Endothelial cell of umbilical vein (primary cell): Measurements from ENCODE around the gene DCLRE1A. TPM values are rescaled to one million over a fixed set of nuclear protein-coding genes. Genes with fewer than 3 reads are reported as not detected.

Experiments
- BruUV-seq: library from RNA; stranded (reverse); fragments of 400-500 nt; replicated peaks from 2 replicates; lab custom pipeline; 2021; lab: Mats Ljungman, UMichigan
- CTCF ChIA-PET: fragments of 300-600, 350-600 bp; sonication (Branson Sonifier 250); formaldehyde crosslinking; loops from one replicate; lab custom pipeline; 2021; ENCODE audit warnings: antibody characterized with exemption, inconsistent platforms; lab: Charles Lee
- POLR2A ChIA-PET: fragments of 300-600, 350-600 bp; sonication (Branson Sonifier 250); formaldehyde crosslinking; loops from one replicate; lab custom pipeline; 2021; ENCODE audit warnings: antibody characterized with exemption, inconsistent platforms; lab: Charles Lee
- DNase-seq: peaks from one replicate; pipeline ENCODE4 v3.0.0-alpha.2; 2011; ENCODE audit warnings: low read depth, low spot score
- FAIRE-seq: peaks from 2 replicates; lab custom pipeline; 2011; peaks lifted over from hg19 to GRCh38; lab: Jason Lieb, UNC
- H2AFZ ChIP-seq: 2 replicates; pipeline ENCODE4 v1.6.0; 2012; ENCODE audit warnings: low read depth, low read length, control low read depth, inconsistent platforms
- H3K27ac ChIP-seq: 2 replicates; pipeline ENCODE4 v1.5.1; 2011; ENCODE audit warnings: low read depth, mild to moderate bottlenecking, control low read depth, low read length, moderate library complexity; ENCODE audit not compliant: insufficient read depth
- H3K27me3 ChIP-seq, 2 experiments: 2 replicates each; pipeline versions ENCODE4 v1.6.0 to v1.6.1; 2011; ENCODE audit warnings: low read length in 2 of 2, mixed read lengths in 1 of 2; ENCODE audit not compliant: control insufficient read depth in 2 of 2, insufficient read depth in 2 of 2
- H3K36me3 ChIP-seq, 2 experiments: 2 replicates in 1 of 2; 3 replicates in 1 of 2; pipeline ENCODE4 v1.5.1; 2011; ENCODE audit warnings: low read length in 2 of 2, mild to moderate bottlenecking in 1 of 2, moderate library complexity in 1 of 2; ENCODE audit not compliant: control insufficient read depth in 2 of 2, insufficient read depth in 2 of 2; ENCODE audit errors: extremely low read depth in 1 of 2
- H3K4me1 ChIP-seq: 3 replicates; pipeline ENCODE4 v1.5.1; 2011; ENCODE audit warnings: mild to moderate bottlenecking, low read length; ENCODE audit not compliant: control insufficient read depth, insufficient read depth; ENCODE audit errors: extremely low read depth
- H3K4me2 ChIP-seq: 2 replicates; pipeline ENCODE4 v1.6.1; 2011; ENCODE audit warnings: low read length, control low read depth, mixed read lengths; ENCODE audit not compliant: insufficient read depth
- H3K4me3 ChIP-seq, 3 experiments: fragments of 200-600 bp in 1 of 3; sonication (generic), shearing (Covaris generic) in 1 of 3; replicated peaks in 1 of 3; 2 replicates each; pipeline ENCODE4 v1.5.1; 2011 to 2016; ENCODE audit warnings: control low read depth in 3 of 3, low read length in 3 of 3, mild to moderate bottlenecking in 2 of 3, inconsistent platforms in 1 of 3, low read depth in 1 of 3, moderate library complexity in 1 of 3; ENCODE audit not compliant: insufficient read depth in 1 of 3
- H3K79me2 ChIP-seq: 2 replicates; pipeline ENCODE4 v1.6.0; 2012; ENCODE audit warnings: low read length, inconsistent platforms; ENCODE audit not compliant: control insufficient read depth, insufficient read depth
- H3K9ac ChIP-seq: replicated peaks from 2 replicates; pipeline ENCODE3; 2011; ENCODE audit warnings: low read length, control low read depth; ENCODE audit not compliant: insufficient read depth; ENCODE audit errors: extremely low read depth
- H3K9me1 ChIP-seq: replicated peaks from 3 replicates; pipeline ENCODE4 v1.6.0; 2011; ENCODE audit warnings: mild to moderate bottlenecking, low read length; ENCODE audit not compliant: control insufficient read depth, insufficient read depth; ENCODE audit errors: extremely low read depth
- H3K9me3 ChIP-seq: replicated peaks from 2 replicates; pipeline ENCODE4 v1.5.1; 2012; ENCODE audit warnings: low read length, inconsistent platforms; ENCODE audit not compliant: control insufficient read depth, insufficient read depth
- H4K20me1 ChIP-seq: replicated peaks from 2 replicates; pipeline ENCODE3; 2011; ENCODE audit warnings: mild to moderate bottlenecking, low read length; ENCODE audit not compliant: control insufficient read depth, insufficient read depth; ENCODE audit errors: extremely low read depth
- EZH2 ChIP-seq: IDR thresholded peaks from 2 replicates; pipeline ENCODE4 v1.6.1; 2012; ENCODE audit warnings: borderline replicate concordance, low read depth, mild to moderate bottlenecking, moderate library complexity, low read length, inconsistent platforms; ENCODE audit not compliant: severe bottlenecking
- FOS ChIP-seq: IDR thresholded peaks from 2 replicates; pipeline ENCODE4 v1.6.1; 2011; ENCODE audit warnings: mild to moderate bottlenecking, low read length, moderate library complexity, borderline replicate concordance; ENCODE audit not compliant: insufficient read depth
- GATA2 ChIP-seq: IDR thresholded peaks from 2 replicates; pipeline ENCODE4 v1.7.0; 2011; ENCODE audit warnings: low read depth, mild to moderate bottlenecking, moderate library complexity, mixed read lengths, low read length; ENCODE audit not compliant: insufficient read length, insufficient read depth
- JUN ChIP-seq: IDR thresholded peaks from 2 replicates; pipeline ENCODE4 v1.6.1; 2011; ENCODE audit warnings: borderline replicate concordance, low read depth; ENCODE audit not compliant: insufficient read length, insufficient read depth
- MYC ChIP-seq: IDR thresholded peaks from one replicate; pipeline ENCODE4 v1.6.1; 2011; ENCODE audit warnings: mild to moderate bottlenecking, low read depth, low read length
- POLR2A ChIP-seq: IDR thresholded peaks from 2 replicates; pipeline ENCODE4 v1.6.1; 2012; ENCODE audit warnings: low read depth, mild to moderate bottlenecking, control low read depth, low read length
- POLR2AphosphoS5 ChIP-seq: IDR thresholded peaks from 2 replicates; pipeline ENCODE4 v1.6.1; 2012; ENCODE audit warnings: low read depth, mild to moderate bottlenecking, control low read depth, low read length, moderate library complexity; ENCODE audit not compliant: insufficient read depth
- dilution Hi-C: fragments of 300-500 bp; cut with MboI; formaldehyde crosslinking; loops from one replicate; pipeline ENCODE4 v1.15.0; 2019; ENCODE audit warnings: low sequenced_read_pairs; ENCODE audit not compliant: extremely low pct_ligation_motif_present
- intact Hi-C: fragments of 100-400 bp; cut with micrococcal nuclease; formaldehyde crosslinking; loops from one replicate; pipeline ENCODE4 v1.10.0; 2022
- polyA plus RNA-seq, 4 experiments: library from polyadenylated mRNA; depleted of rRNA in 3 of 4; stranded (reverse) in 3 of 4; unstranded in 1 of 4; fragments of >200 nt; gene quantifications; 2 replicates each; pipeline versions ENCODE4 v1.2.1 to v1.2.3, GENCODE V29; 2011 to 2012; ENCODE audit warnings: missing spikeins in 1 of 4
- total RNA-seq: library from RNA; stranded (reverse); gene quantifications from 2 replicates; pipeline ENCODE4 v1.2.3, GENCODE V29; 2021
- TF ChIP-seq, protein P1 (sequence below), 2 donors: IDR thresholded peaks; 1 replicate in 1 of 2; 2 replicates in 1 of 2; pipeline ENCODE4 v1.5.1; 2011; ENCODE audit warnings: low read length in 2 of 2, mild to moderate bottlenecking in 2 of 2, moderate library complexity in 2 of 2, control low read depth in 1 of 2, inconsistent platforms in 1 of 2, low read depth in 1 of 2; ENCODE audit not compliant: insufficient read depth in 1 of 2; ENCODE audit errors: extremely low read depth in 1 of 2
- TF ChIP-seq, protein P2 (sequence below): IDR thresholded peaks from 2 replicates; pipeline ENCODE4 v1.6.1; 2011; ENCODE audit not compliant: insufficient read depth, insufficient read length

Gene DCLRE1A
- total and polyA plus RNA-seq, 2 donors (not counting 3 experiments of a cell fraction or from before 2014, with no cell fraction given) = 3.6 to 6.7 TPM

GRCh38 chr10:113889911-113890310 is 36.0 kb upstream of the DCLRE1A start:
- no peak overlapping the region for H3K27ac ChIP-seq
- ChIA-PET CTCF (no interaction called here), POLR2A (no interaction called here)
- H3K4me2 ChIP-seq = no peak overlapping the region
- FAIRE-seq (no peak), DNase-seq (no peak)
- dilution Hi-C loops (no loop called here), intact Hi-C loops (no loop called here)
- H3K4me1 ChIP-seq = peaks cover 1% of the 10 kb centered on the region
- H3K36me3 ChIP-seq = no peaks in the 10 kb centered on the region
- no peaks in the 10 kb centered on the region for H4K20me1 ChIP-seq
- no peaks in the 10 kb centered on the region for H3K27me3 ChIP-seq
- no peaks in the 10 kb centered on the region for H3K9me3 ChIP-seq
- H3K79me2 ChIP-seq = no peaks in the 10 kb centered on the region
- BruUV-seq = no TSS peak
- no peaks in the 10 kb centered on the region for H3K9me1 ChIP-seq
- H2AFZ ChIP-seq = no peak overlapping the region
- TF ChIP-seq MYC (no peak), POLR2A (no peak), POLR2AphosphoS5 (no peak), JUN (no peak), FOS (no peak), EZH2 (no peak), GATA2 (no peak)
- TF ChIP-seq, protein P1, sequence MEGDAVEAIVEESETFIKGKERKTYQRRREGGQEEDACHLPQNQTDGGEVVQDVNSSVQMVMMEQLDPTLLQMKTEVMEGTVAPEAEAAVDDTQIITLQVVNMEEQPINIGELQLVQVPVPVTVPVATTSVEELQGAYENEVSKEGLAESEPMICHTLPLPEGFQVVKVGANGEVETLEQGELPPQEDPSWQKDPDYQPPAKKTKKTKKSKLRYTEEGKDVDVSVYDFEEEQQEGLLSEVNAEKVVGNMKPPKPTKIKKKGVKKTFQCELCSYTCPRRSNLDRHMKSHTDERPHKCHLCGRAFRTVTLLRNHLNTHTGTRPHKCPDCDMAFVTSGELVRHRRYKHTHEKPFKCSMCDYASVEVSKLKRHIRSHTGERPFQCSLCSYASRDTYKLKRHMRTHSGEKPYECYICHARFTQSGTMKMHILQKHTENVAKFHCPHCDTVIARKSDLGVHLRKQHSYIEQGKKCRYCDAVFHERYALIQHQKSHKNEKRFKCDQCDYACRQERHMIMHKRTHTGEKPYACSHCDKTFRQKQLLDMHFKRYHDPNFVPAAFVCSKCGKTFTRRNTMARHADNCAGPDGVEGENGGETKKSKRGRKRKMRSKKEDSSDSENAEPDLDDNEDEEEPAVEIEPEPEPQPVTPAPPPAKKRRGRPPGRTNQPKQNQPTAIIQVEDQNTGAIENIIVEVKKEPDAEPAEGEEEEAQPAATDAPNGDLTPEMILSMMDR (IDR thresholded peaks at IDR 0.05; ENCODE audit: extremely low read depth in 1 of 2, insufficient read depth in 1 of 2, low read depth in 1 of 2, low read length in 2 of 2) = no peak
- TF ChIP-seq, protein P2, sequence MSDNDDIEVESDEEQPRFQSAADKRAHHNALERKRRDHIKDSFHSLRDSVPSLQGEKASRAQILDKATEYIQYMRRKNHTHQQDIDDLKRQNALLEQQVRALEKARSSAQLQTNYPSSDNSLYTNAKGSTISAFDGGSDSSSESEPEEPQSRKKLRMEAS = no peak
- no peak overlapping the region for H3K4me3 ChIP-seq
- H3K9ac ChIP-seq = no peak overlapping the region
